SK-N-SH (cell line): Measurements from ENCODE around the gene EPHB4. TPM values are rescaled to one million over a fixed set of nuclear protein-coding genes. Genes with fewer than 3 reads are reported as not detected.

Source experiments
- CTCF ChIA-PET: fragments of 300-600, 350-600 bp; formaldehyde crosslinking; extraction: SDS; loops from one replicate; lab custom pipeline; 2021; lab: Yijun Ruan, JAX
- POLR2A ChIA-PET: fragments of 350-600 bp; sonication (Branson Sonifier 250); formaldehyde crosslinking; extraction: SDS; loops from one replicate; lab custom pipeline; 2020; ENCODE audit warnings: antibody characterized with exemption, inconsistent platforms; lab: Yijun Ruan, JAX
- DNase-seq: peaks from one replicate; pipeline ENCODE4 v3.0.0; 2012
- H2AFZ ChIP-seq: fragments of 200-600 bp; sonication (generic); 2 replicates; pipeline ENCODE4 v1.8.1; 2016; ENCODE audit warnings: antibody characterized with exemption, mild to moderate bottlenecking, low read depth
- H3F3A ChIP-seq: fragments of 200-600 bp; sonication (generic); replicated peaks from 2 replicates; pipeline ENCODE3; 2016; ENCODE audit warnings: antibody characterized with exemption, mild to moderate bottlenecking; ENCODE audit not compliant: insufficient read depth
- H3K27ac ChIP-seq, 2 experiments: fragments of 200-500 bp in 1 of 2; fragments of 200-600 bp in 1 of 2; sonication (Bioruptor generic) in 1 of 2; sonication (generic), shearing (Covaris generic) in 1 of 2; 2 replicates each; pipeline versions ENCODE4 v1.5.1 to v1.6.1; 2014 to 2016; ENCODE audit warnings: low read depth in 2 of 2, inconsistent platforms in 1 of 2, low read length in 1 of 2, mild to moderate bottlenecking in 1 of 2, mixed read lengths in 1 of 2
- H3K27me3 ChIP-seq: fragments of 200-600 bp; sonication (generic), shearing (Covaris generic); 2 replicates; pipeline ENCODE4 v1.6.1; 2016; ENCODE audit warnings: mixed run types; ENCODE audit not compliant: insufficient read depth
- H3K36me3 ChIP-seq, 2 experiments: fragments of 200-500 bp in 1 of 2; fragments of 200-600 bp in 1 of 2; sonication (Bioruptor generic) in 1 of 2; sonication (generic) in 1 of 2; replicated peaks in 1 of 2; 2 replicates each; pipeline versions ENCODE3 to v1.5.1; 2014 to 2016; ENCODE audit warnings: low read length in 1 of 2, mild to moderate bottlenecking in 1 of 2; ENCODE audit not compliant: insufficient read depth in 2 of 2, control insufficient read depth in 1 of 2
- H3K4me1 ChIP-seq, 2 experiments: fragments of 200-500 bp in 1 of 2; fragments of 200-600 bp in 1 of 2; sonication (Bioruptor generic) in 1 of 2; sonication (generic), shearing (Covaris generic) in 1 of 2; 2 replicates each; pipeline versions ENCODE4 v1.5.1 to v1.6.1; 2014 to 2016; ENCODE audit warnings: low read depth in 1 of 2, low read length in 1 of 2, mixed run types in 1 of 2; ENCODE audit not compliant: insufficient read depth in 2 of 2, control insufficient read depth in 1 of 2
- H3K4me2 ChIP-seq: fragments of 200-600 bp; sonication (generic), shearing (Covaris generic); 2 replicates; pipeline ENCODE4 v1.6.1; 2017; ENCODE audit warnings: mixed run types
- H3K4me3 ChIP-seq, 2 experiments: fragments of 200-500 bp in 1 of 2; fragments of 200-600 bp in 1 of 2; sonication (Bioruptor generic) in 1 of 2; sonication (generic), shearing (Covaris generic) in 1 of 2; 2 replicates each; pipeline versions ENCODE4 v1.5.1 to v1.8.1; 2014 to 2016; ENCODE audit warnings: low read depth in 2 of 2, inconsistent platforms in 1 of 2, low read length in 1 of 2, mild to moderate bottlenecking in 1 of 2, mixed read lengths in 1 of 2, moderate library complexity in 1 of 2
- H3K79me2 ChIP-seq: fragments of 200-600 bp; sonication (generic); 2 replicates; pipeline ENCODE4 v1.8.1; 2017; ENCODE audit warnings: mild to moderate bottlenecking; ENCODE audit not compliant: insufficient read depth
- H3K9ac ChIP-seq: fragments of 200-600 bp; sonication (generic); 2 replicates; pipeline ENCODE4 v1.6.1; 2017; ENCODE audit warnings: mixed run types
- H3K9me2 ChIP-seq: fragments of 200-600 bp; sonication (generic); 2 replicates; pipeline ENCODE4 v1.6.1; 2017; ENCODE audit warnings: mixed run types
- H3K9me3 ChIP-seq: fragments of 200-600 bp; sonication (generic); 2 replicates; pipeline ENCODE4 v1.6.1; 2017; ENCODE audit warnings: mixed run types, mild to moderate bottlenecking, moderate library complexity
- H4K20me1 ChIP-seq: fragments of 200-600 bp; sonication (generic); 2 replicates; pipeline ENCODE4 v1.6.1; 2017; ENCODE audit warnings: mild to moderate bottlenecking, mixed run types; ENCODE audit not compliant: insufficient read depth
- EZH2phosphoT487 ChIP-seq: fragments of 200-600 bp; sonication (generic); IDR thresholded peaks from 2 replicates; pipeline ENCODE4 v1.6.1; 2017; ENCODE audit warnings: low read depth, mixed run types, mild to moderate bottlenecking, antibody characterized with exemption, moderate library complexity, borderline replicate concordance
- MEF2A ChIP-seq: IDR thresholded peaks from 2 replicates; pipeline ENCODE4 v1.4.0; 2012; ENCODE audit warnings: low read depth, borderline replicate concordance
- MXI1 ChIP-seq: IDR thresholded peaks from 2 replicates; pipeline ENCODE4 v1.6.1; 2012; ENCODE audit warnings: mild to moderate bottlenecking, low read depth, low read length, improper control_type of control experiment
- NRF1 ChIP-seq: IDR thresholded peaks from 2 replicates; pipeline ENCODE4 v1.6.1; 2012; ENCODE audit warnings: low read depth, mild to moderate bottlenecking, low read length
- PBX3 ChIP-seq: IDR thresholded peaks from 2 replicates; pipeline ENCODE4; 2012
- RAD21 ChIP-seq: IDR thresholded peaks from 2 replicates; pipeline ENCODE4 v1.6.1; 2012; ENCODE audit warnings: mild to moderate bottlenecking, low read length
- RCOR1 ChIP-seq: fragments of 150-350 bp; IDR thresholded peaks from 2 replicates; pipeline ENCODE4 v1.6.1; 2017; ENCODE audit warnings: antibody characterized with exemption, low read length
- RFX5 ChIP-seq: IDR thresholded peaks from 2 replicates; pipeline ENCODE4 v1.6.1; 2012; ENCODE audit warnings: mild to moderate bottlenecking, improper control_type of control experiment, low read length
- SMC3 ChIP-seq: IDR thresholded peaks from 2 replicates; pipeline ENCODE4 v1.6.1; 2012; ENCODE audit warnings: low read depth, low read length, improper control_type of control experiment
- TCF12 ChIP-seq: IDR thresholded peaks from 2 replicates; pipeline ENCODE4 v1.4.0; 2012
- USF2 ChIP-seq: fragments of 150-350 bp; IDR thresholded peaks from 2 replicates; pipeline ENCODE4 v1.6.1; 2017; ENCODE audit warnings: antibody characterized with exemption, low read length, low read depth, borderline replicate concordance
- ZBTB33 ChIP-seq: IDR thresholded peaks from 2 replicates; pipeline ENCODE4 v1.4.0; 2012; ENCODE audit warnings: low read depth, borderline replicate concordance
- WGBS: methylation state at CpG from one replicate; pipeline ENCODE4 v1.1.6; 2017; ENCODE audit warnings: low lambda C conversion rate; 5-methylcytosine and 5-hydroxymethylcytosine counted together
- polyA plus RNA-seq, 3 experiments: library from polyadenylated mRNA; depleted of rRNA; stranded (reverse); fragments of >200 nt; gene quantifications; 2 replicates each; pipeline ENCODE4 v1.2.3, GENCODE V29; 2012
- TF ChIP-seq, protein P1 (sequence below): IDR thresholded peaks from 2 replicates; pipeline ENCODE4 v1.6.1; 2012; ENCODE audit warnings: mild to moderate bottlenecking, low read depth, low read length, moderate library complexity

EPHB4 gene
- polyA plus RNA-seq, 1 of the 3 experiments (the other 2 are of a cell fraction), result 64.4 TPM

GRCh38 chr7:100866729-100867039 is 39.4 kb upstream of the EPHB4 start:
- Histone ChIP-seq H3K36me3 (peaks cover 8 to 12% of the 10 kb centered on the region in 2 experiments), H3K9me3 (no peaks in the 10 kb centered on the region), H3K9ac (peak overlapping the region; percentile 31; the same call in 1 of the 2 replicates), H2AFZ (peak overlapping the region; percentile 0; the same call in 1 of the 2 replicates), H3K9me2 (no peaks in the 10 kb centered on the region), H3F3A (peaks cover 22% of the 10 kb centered on the region), H3K27ac (peak overlapping the region in 1 of 2 experiments; percentile 43; a peak in 1 of 4 replicates), H3K4me3 (no peak overlapping the region), H3K27me3 (no peaks in the 10 kb centered on the region), H3K79me2 (no peaks in the 10 kb centered on the region), H3K4me2 (peak overlapping the region; percentile 25; the same call in 1 of the 2 replicates), H4K20me1 (no peaks in the 10 kb centered on the region), H3K4me1 (peaks cover 2 to 19% of the 10 kb centered on the region in 2 experiments; a peak in 3 of 4 replicates)
- DNase-seq, result peak; percentile 38
- CTCF ChIA-PET, result interaction anchor here (1.1 kb wide), 1 partner anchor 15 kb away, joined by 9 read pairs; the partner anchor contains the start of gene SLC12A9
- 94% methylated on average over 5 of the region's 5 CpGs for WGBS
- POLR2A ChIA-PET, result no interaction called here
- no peak for TF ChIP-seq USF2
- no peak for TF ChIP-seq RFX5
- TF ChIP-seq PBX3, result no peak
- TF ChIP-seq, protein P1, sequence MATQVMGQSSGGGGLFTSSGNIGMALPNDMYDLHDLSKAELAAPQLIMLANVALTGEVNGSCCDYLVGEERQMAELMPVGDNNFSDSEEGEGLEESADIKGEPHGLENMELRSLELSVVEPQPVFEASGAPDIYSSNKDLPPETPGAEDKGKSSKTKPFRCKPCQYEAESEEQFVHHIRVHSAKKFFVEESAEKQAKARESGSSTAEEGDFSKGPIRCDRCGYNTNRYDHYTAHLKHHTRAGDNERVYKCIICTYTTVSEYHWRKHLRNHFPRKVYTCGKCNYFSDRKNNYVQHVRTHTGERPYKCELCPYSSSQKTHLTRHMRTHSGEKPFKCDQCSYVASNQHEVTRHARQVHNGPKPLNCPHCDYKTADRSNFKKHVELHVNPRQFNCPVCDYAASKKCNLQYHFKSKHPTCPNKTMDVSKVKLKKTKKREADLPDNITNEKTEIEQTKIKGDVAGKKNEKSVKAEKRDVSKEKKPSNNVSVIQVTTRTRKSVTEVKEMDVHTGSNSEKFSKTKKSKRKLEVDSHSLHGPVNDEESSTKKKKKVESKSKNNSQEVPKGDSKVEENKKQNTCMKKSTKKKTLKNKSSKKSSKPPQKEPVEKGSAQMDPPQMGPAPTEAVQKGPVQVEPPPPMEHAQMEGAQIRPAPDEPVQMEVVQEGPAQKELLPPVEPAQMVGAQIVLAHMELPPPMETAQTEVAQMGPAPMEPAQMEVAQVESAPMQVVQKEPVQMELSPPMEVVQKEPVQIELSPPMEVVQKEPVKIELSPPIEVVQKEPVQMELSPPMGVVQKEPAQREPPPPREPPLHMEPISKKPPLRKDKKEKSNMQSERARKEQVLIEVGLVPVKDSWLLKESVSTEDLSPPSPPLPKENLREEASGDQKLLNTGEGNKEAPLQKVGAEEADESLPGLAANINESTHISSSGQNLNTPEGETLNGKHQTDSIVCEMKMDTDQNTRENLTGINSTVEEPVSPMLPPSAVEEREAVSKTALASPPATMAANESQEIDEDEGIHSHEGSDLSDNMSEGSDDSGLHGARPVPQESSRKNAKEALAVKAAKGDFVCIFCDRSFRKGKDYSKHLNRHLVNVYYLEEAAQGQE, result no peak
- no peak for TF ChIP-seq RAD21
- no peak for TF ChIP-seq SMC3
- TF ChIP-seq NRF1, result no peak
- no peak for TF ChIP-seq ZBTB33
- TF ChIP-seq RCOR1, result no peak
- TF ChIP-seq EZH2phosphoT487, result no peak
- no peak for TF ChIP-seq MEF2A
- no peak for TF ChIP-seq MXI1
- no peak for TF ChIP-seq TCF12
